ENCODE measurements around the gene OR6B1.
"Not testable (repeated sequence)": the region's sequence is repeated elsewhere in the genome, so short reads cannot be mapped to it uniquely, and the experiment has no call there.

OR6B1 gene

DNA sequence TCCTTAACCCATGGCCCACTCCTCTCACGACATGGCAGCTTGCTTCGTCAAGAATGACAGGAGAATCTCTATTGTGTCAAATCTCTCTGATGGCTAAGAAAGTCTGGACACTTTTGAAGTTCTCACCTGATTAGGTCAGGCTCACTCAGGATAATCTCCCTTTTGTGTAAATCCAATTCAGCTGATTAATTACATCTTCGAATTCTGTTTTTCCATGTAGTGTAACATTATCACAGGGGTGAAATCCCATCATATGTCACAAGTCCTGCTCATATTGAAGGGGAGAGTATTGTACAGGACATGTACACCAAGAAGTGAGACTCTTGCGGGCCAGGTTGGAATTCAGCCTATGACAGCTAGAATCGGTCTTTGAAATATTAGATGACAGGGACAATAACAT, 16.2 kb upstream of the OR6B1 start:
- no peak overlapping the region for H3K27ac Mint-ChIP-seq
- H3K27me3 Mint-ChIP-seq: peaks cover 11% of the 10 kb centered on the region
- H3K4me1 Mint-ChIP-seq: no peaks in the 10 kb centered on the region
- peaks cover 3% of the 10 kb centered on the region for H3K9me3 Mint-ChIP-seq
- no peaks in the 10 kb centered on the region for H3K36me3 Mint-ChIP-seq
- H3K4me3 Mint-ChIP-seq: no peak overlapping the region
- no peak for ATAC-seq

DNA sequence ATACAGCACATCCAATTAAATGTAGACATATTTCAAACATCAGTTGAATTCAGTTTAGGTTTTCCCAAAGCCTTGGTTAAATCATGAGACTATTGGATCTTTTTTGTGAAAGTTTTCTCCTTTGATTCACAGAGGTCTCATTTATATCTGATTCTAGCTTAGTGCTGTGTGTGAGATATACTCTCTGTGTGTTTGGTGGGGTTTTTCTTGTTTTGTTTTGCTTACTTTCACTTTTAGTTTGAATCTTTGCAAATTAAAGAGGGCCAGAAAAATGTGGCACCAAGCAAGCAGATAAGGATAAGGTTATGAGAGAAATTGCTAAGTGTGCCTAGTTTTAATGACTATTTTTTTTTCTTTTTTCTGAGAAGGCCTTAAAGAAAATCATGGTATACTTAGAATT, 12.6 kb upstream of the OR6B1 start:
- Mint-ChIP-seq H3K27me3 (peaks cover 15% of the 10 kb centered on the region), H3K4me1 (no peaks in the 10 kb centered on the region), H3K4me3 (no peak overlapping the region), H3K9me3 (peaks cover 8% of the 10 kb centered on the region), H3K27ac (no peak overlapping the region), H3K36me3 (no peaks in the 10 kb centered on the region)
- ATAC-seq: no peak

GRCh38 chr7:143988976-143989745, 11.0 kb upstream of the OR6B1 start:
- H3K4me3 Mint-ChIP-seq: no peak overlapping the region
- peaks cover 8% of the 10 kb centered on the region for H3K9me3 Mint-ChIP-seq
- no peaks in the 10 kb centered on the region for H3K4me1 Mint-ChIP-seq
- peaks cover 22% of the 10 kb centered on the region for H3K27me3 Mint-ChIP-seq
- no peak overlapping the region for H3K27ac Mint-ChIP-seq
- no peak for ATAC-seq
- no peaks in the 10 kb centered on the region for H3K36me3 Mint-ChIP-seq

DNA sequence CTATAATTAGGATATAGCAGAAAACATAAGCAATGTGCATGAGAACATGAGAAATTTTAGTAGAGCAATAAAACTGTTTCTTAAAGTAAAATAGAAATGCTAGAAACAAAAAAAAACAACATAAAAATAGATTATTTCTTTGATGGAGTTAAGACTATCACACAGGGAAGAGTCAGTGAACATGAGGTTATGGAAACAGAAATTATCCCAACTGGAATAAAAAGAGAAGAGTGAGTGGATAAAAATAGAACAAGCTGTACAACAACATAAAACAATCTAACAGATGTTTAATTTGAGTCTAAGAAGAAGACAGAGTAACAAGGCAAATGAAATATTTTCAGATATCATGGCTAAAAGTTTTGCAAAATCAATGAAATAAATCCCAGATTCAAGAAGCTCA, 7.5 kb upstream of the OR6B1 start:
- H3K4me3 Mint-ChIP-seq: no peak overlapping the region
- H3K27ac Mint-ChIP-seq: no peak overlapping the region
- ATAC-seq: no peak
- H3K9me3 Mint-ChIP-seq: peaks cover 8% of the 10 kb centered on the region
- no peaks in the 10 kb centered on the region for H3K36me3 Mint-ChIP-seq
- peaks cover 22% of the 10 kb centered on the region for H3K27me3 Mint-ChIP-seq
- H3K4me1 Mint-ChIP-seq: no peaks in the 10 kb centered on the region

DNA sequence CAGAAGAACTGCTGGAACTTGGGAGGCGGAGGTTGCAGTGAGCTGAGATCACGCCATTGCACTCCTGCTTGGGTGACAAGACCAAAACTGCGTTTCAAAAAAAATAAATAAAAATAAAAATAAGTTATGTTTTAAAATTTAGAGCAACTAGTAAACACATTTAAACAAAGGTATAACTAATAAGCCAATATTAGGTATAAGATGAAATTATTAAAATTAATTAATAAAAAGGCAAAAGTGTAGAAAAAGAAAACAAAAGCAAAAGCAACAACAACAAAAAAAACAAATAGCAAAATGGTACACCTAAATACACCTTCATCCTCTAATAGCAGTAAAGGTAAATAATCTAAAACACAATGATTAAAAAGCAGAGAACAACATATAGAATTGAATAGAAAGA, 6.2 kb upstream of the OR6B1 start:
- H3K27ac Mint-ChIP-seq: no peak overlapping the region
- no peak overlapping the region for H3K4me3 Mint-ChIP-seq
- ATAC-seq: no peak
- no peaks in the 10 kb centered on the region for H3K4me1 Mint-ChIP-seq
- H3K9me3 Mint-ChIP-seq: peaks cover 8% of the 10 kb centered on the region
- H3K36me3 Mint-ChIP-seq: no peaks in the 10 kb centered on the region
- peaks cover 22% of the 10 kb centered on the region for H3K27me3 Mint-ChIP-seq

DNA sequence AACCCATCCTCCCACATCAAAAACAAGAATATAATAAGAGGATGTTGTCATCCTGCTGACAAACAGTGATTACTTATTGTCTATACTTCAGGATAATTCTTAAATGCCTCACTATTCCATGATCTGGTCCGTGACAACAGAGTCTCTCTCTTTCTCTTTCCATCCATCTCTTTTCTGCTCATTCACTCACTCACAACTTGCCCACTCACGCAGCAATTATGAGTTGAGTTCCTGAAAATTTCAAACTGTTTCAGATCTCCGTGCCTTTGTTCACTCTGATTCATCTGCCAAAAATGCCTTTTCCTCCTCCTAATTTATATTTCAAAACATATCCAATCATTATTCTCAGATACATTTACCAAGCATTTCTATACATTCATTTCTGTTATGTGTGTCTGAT, 1.4 kb downstream of the OR6B1 start:
- Mint-ChIP-seq H3K36me3 (no peaks in the 10 kb centered on the region), H3K27me3 (no peaks in the 10 kb centered on the region), H3K27ac (no peak overlapping the region), H3K9me3 (no peaks in the 10 kb centered on the region), H3K4me3 (no peak overlapping the region), H3K4me1 (no peaks in the 10 kb centered on the region)
- ATAC-seq: no peak

GRCh38 chr7:144004703-144005102, 4.6 kb downstream of the OR6B1 start:
- Mint-ChIP-seq H3K27ac (no peak overlapping the region), H3K4me3 (no peak overlapping the region), H3K27me3 (no peaks in the 10 kb centered on the region), H3K4me1 (no peaks in the 10 kb centered on the region), H3K36me3 (no peaks in the 10 kb centered on the region), H3K9me3 (peaks cover 11% of the 10 kb centered on the region)
- ATAC-seq: no peak

GRCh38 chr7:144006029-144006691, 6.0 kb downstream of the OR6B1 start:
- Mint-ChIP-seq H3K4me1 (no peaks in the 10 kb centered on the region), H3K27me3 (no peaks in the 10 kb centered on the region), H3K4me3 (no peak overlapping the region), H3K27ac (no peak overlapping the region), H3K36me3 (no peaks in the 10 kb centered on the region), H3K9me3 (peaks cover 14% of the 10 kb centered on the region)
- no peak for ATAC-seq

DNA sequence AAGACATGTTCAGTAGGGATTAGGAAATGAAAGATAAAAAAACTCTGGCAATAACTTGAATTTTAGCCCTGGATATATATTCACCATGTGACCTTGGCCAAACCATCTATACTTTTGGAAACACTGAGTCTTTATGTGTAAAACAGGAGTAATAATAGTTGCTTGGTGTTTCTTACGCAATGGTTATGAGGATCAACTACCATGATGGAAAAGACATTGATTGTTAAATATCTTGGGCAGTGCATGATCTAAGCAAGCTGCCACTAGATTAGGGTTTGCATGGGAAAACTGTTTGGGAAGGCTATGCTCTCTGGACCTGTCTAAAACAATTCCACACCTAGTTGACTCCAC, 6.5 kb downstream of the OR6B1 start:
- Mint-ChIP-seq H3K27me3 (no peaks in the 10 kb centered on the region), H3K4me1 (no peaks in the 10 kb centered on the region), H3K9me3 (peaks cover 17% of the 10 kb centered on the region), H3K27ac (no peak overlapping the region), H3K4me3 (no peak overlapping the region), H3K36me3 (no peaks in the 10 kb centered on the region)
- no peak for ATAC-seq

- Mint-ChIP-seq H3K4me1 (no peaks in the 10 kb centered on the region), H3K4me3 (no peak overlapping the region), H3K27ac (no peak overlapping the region), H3K27me3 (no peaks in the 10 kb centered on the region), H3K9me3 (peaks cover 17% of the 10 kb centered on the region), H3K36me3 (no peaks in the 10 kb centered on the region)
- no peak for ATAC-seq
Measured at GRCh38 chr7:144009361-144009760, 9.2 kb downstream of the OR6B1 start.

- not testable (repeated sequence) for H3K27me3 Mint-ChIP-seq, H3K27ac Mint-ChIP-seq, H3K4me3 Mint-ChIP-seq, ATAC-seq, H3K36me3 Mint-ChIP-seq, H3K4me1 Mint-ChIP-seq
- H3K9me3 Mint-ChIP-seq: peaks cover 17% of the 10 kb centered on the region
Measured at GRCh38 chr7:144010061-144010460, 9.9 kb downstream of the OR6B1 start.

- H3K27ac Mint-ChIP-seq, H3K36me3 Mint-ChIP-seq, ATAC-seq, H3K27me3 Mint-ChIP-seq, H3K4me3 Mint-ChIP-seq, H3K4me1 Mint-ChIP-seq: not testable (repeated sequence)
- H3K9me3 Mint-ChIP-seq: peaks cover 17% of the 10 kb centered on the region
Measured at GRCh38 chr7:144010821-144011220, 10.7 kb downstream of the OR6B1 start.

GRCh38 chr7:144011458-144012230, 11.5 kb downstream of the OR6B1 start:
- no peak for ATAC-seq
- Mint-ChIP-seq H3K4me1 (no peaks in the 10 kb centered on the region), H3K27ac (no peak overlapping the region), H3K9me3 (peaks cover 17% of the 10 kb centered on the region), H3K4me3 (no peak overlapping the region), H3K27me3 (no peaks in the 10 kb centered on the region), H3K36me3 (no peaks in the 10 kb centered on the region)

DNA sequence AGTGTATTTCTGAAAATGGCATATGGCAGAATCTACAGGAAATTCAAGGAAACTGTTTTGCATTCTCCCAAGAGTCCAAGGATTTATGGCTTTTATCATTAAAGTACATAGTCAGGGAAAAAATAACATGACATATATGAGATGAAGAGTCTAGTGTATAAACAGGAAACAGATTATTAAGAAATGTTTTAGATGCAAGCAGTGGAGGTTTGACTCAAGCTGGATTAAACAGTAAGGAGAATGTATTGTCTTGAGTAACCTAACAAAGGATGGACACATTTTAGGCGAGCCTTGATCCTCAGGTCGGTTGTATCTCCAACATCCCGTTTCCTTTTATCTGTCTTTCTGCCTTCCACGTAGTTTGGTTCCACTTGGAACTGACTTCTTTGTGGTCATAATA, 17.9 kb downstream of the OR6B1 start:
- ATAC-seq: no peak
- no peaks in the 10 kb centered on the region for H3K9me3 Mint-ChIP-seq
- H3K36me3 Mint-ChIP-seq: no peaks in the 10 kb centered on the region
- no peak overlapping the region for H3K27ac Mint-ChIP-seq
- no peaks in the 10 kb centered on the region for H3K4me1 Mint-ChIP-seq
- H3K27me3 Mint-ChIP-seq: peaks cover 7% of the 10 kb centered on the region
- H3K4me3 Mint-ChIP-seq: no peak overlapping the region

- Mint-ChIP-seq H3K4me3 (no peak overlapping the region), H3K4me1 (no peaks in the 10 kb centered on the region), H3K36me3 (no peaks in the 10 kb centered on the region), H3K9me3 (no peaks in the 10 kb centered on the region), H3K27me3 (peaks cover 7% of the 10 kb centered on the region), H3K27ac (no peak overlapping the region)
- ATAC-seq: no peak
Measured at GRCh38 chr7:144019457-144019856, 19.3 kb downstream of the OR6B1 start.

DNA sequence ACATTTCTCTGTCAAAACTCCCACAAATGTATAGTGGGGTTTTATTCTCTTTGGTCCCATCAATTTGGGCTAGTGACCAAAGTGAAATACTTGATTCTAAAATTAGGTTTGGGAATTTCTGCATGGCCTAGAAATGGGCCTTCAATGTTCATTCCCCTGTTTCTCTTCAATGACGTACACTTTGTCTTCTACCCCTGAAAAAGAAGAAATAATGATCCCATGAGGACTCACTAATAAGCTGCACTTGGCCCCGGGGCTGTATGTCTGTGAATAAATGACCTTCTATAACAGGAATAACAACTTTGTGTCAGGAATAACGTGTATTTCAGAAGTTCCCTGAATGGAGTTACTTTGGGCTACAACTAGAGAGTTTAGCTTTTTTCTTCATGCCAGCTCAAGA, 20.2 kb downstream of the OR6B1 start:
- H3K4me3 Mint-ChIP-seq: no peak overlapping the region
- ATAC-seq: no peak
- H3K27ac Mint-ChIP-seq: no peak overlapping the region
- H3K4me1 Mint-ChIP-seq: no peaks in the 10 kb centered on the region
- H3K27me3 Mint-ChIP-seq: peaks cover 7% of the 10 kb centered on the region
- H3K36me3 Mint-ChIP-seq: no peaks in the 10 kb centered on the region
- H3K9me3 Mint-ChIP-seq: no peaks in the 10 kb centered on the region

All from stimulated activated memory B cell treated with anti-CD40 and anti-IgM and Interleukin-4, amounts not matched to agents 10 μg/mL and 1 μg/mL and 100 μg/mL, for 72 hours (primary cell).